T-helper 9 cell (primary cell): Measurements from ENCODE around the gene PSENEN.
"Not testable (repeated sequence)": the region's sequence is repeated elsewhere in the genome, so short reads cannot be mapped to it uniquely, and the experiment has no call there.

Experiments
- DNase-seq: peaks from one replicate; pipeline ENCODE4 v3.0.0-alpha.2; 2020

PSENEN gene

GRCh38 chr19:35718345-35719041 is 27.0 kb upstream of the PSENEN start:
- DNase-seq = no peak

DNA sequence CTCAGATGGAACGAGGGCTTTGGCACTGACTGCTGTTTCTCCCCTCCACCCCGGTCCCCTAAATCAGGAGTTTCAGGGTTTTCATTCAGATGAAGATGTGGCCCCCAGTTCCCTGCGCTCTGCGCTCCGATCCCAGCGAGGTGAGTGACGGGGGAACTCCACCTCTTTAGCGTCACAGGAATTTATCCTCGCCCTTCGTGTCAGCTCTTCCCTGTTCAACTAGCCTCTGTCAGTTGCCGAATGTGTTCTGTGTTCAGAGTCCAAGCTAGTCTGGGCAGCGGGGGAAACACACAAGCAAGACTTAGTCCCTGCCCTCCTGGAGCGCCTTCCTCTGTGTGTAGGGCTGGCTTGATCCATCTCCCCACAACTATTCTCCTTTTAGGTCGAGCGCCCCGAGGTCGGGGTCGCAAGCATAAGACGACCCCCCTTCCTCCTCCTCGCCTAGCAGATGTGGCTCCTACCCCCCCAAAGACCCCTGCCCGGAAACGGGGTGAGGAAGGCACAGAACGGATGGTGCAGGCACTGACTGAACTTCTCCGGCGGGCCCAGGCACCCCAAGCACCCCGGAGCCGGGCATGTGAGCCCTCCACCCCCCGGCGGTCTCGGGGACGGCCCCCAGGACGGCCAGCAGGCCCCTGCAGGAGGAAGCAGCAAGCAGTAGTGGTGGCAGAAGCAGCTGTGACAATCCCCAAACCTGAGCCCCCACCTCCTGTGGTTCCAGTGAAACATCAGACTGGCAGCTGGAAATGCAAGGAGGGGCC is 25.9 kb upstream of the PSENEN start:
- DNase-seq = no peak

DNA sequence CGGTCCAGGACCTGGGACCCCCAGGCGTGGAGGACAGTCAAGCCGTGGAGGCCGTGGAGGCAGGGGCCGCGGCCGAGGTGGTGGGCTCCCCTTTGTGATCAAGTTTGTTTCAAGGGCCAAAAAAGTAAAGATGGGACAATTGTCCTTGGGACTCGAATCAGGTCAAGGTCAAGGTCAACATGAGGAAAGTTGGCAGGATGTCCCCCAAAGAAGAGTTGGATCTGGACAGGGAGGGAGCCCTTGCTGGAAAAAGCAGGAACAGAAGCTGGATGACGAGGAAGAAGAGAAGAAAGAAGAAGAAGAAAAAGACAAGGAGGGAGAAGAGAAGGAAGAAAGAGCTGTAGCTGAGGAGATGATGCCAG is 25.3 kb upstream of the PSENEN start:
- DNase-seq = no peak

GRCh38 chr19:35720648-35721047 is 24.8 kb upstream of the PSENEN start:
- DNase-seq = no peak

- DNase-seq = no peak
Observed at GRCh38 chr19:35721374-35721773, 24.1 kb upstream of the PSENEN start.

- DNase-seq = no peak
Observed at GRCh38 chr19:35722461-35722860, 23.0 kb upstream of the PSENEN start.

DNA sequence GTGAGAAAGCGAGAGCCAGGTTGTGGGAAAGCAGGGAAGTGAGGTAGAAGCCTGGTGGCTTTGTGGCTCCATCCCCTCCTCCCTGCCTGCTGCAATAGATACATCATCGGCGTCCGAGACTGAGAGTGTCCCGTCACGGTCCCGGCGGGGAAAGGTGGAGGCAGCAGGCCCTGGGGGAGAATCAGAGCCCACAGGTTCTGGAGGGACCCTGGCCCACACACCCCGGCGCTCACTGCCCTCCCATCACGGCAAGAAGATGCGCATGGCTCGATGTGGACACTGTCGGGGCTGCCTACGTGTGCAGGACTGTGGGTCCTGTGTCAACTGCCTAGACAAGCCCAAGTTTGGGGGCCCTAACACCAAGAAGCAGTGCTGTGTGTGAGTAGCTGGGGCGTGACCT is 22.6 kb upstream of the PSENEN start:
- DNase-seq = no peak

GRCh38 chr19:35723671-35724070 is 21.8 kb upstream of the PSENEN start:
- no peak for DNase-seq

GRCh38 chr19:35724132-35724531 is 21.3 kb upstream of the PSENEN start:
- DNase-seq = not testable (repeated sequence)

- no peak for DNase-seq
Observed at GRCh38 chr19:35724560-35724959, 20.9 kb upstream of the PSENEN start.

GRCh38 chr19:35725216-35725861 is 20.1 kb upstream of the PSENEN start:
- DNase-seq = no peak

- no peak for DNase-seq
Observed at GRCh38 chr19:35727053-35727955, 18.1 kb upstream of the PSENEN start.

DNA sequence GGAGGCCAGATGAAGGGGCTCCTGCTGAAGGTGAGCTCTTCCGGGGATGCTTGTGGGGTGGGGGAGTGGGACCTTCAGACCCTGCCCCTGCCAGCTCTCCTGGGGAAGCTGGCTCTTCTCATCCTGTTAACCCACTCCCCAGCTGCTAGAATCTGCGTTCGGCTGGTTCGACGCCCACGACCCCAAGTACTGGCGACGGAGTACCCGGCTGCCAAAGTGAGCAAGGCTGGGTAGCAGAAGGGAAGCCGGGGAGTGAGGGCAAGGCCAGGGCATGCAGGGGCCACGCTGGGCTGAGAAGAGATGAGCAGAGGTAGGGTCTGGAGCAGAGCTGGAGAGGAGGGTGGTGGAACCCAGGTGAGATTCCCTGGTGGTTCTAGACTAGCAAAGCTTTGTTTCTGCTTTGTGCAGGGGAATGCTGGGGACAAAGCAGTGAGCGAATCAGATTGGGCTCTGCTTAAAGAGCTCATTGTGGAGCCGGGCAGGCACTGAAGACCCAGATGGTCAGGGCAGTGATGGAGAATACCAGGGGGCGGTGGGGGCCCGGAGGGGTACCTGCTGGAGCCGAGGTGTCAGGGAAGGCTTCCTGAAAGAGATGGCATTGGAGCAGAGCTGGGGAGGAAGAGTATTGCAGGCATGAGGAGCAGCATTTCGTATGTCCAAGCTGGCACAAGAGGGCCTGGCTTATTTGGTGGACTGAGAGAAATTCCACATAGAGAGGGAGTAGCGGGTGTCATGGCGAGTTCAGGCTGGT is 17.3 kb upstream of the PSENEN start:
- DNase-seq = no peak

- DNase-seq = no peak
Observed at GRCh38 chr19:35729021-35729420, 16.4 kb upstream of the PSENEN start.

DNA sequence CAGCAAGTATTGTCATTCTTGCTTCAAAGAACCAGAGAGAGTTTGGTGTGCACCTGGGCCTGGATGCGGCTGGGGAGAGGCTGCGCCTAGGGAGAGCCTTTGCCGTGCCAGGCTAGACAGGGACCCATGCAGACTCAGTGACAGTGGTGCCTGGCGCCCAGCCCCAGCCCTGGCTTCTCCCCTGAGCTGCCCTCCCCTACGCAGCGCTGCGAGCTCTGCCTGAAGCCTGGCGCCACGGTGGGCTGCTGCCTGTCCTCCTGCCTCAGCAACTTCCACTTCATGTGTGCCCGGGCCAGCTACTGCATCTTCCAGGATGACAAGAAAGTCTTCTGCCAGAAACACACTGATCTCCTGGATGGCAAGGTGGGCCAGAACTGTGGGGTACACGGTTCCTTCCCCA is 15.7 kb upstream of the PSENEN start:
- DNase-seq = no peak

DNA sequence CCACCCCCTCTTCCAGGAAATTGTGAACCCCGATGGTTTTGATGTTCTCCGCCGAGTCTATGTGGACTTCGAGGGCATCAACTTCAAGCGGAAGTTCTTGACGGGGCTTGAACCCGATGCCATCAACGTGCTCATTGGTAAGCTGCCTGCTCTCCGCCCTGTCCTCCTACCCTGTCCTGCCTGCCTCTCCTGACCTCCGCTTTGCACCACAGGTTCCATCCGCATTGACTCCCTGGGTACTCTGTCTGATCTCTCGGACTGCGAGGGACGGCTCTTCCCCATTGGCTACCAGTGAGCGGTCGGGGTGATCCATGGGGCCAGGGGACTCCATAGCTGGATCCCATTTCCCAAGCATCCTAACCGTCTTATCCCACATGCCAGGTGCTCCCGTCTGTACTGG is 15.1 kb upstream of the PSENEN start:
- no peak for DNase-seq

DNA sequence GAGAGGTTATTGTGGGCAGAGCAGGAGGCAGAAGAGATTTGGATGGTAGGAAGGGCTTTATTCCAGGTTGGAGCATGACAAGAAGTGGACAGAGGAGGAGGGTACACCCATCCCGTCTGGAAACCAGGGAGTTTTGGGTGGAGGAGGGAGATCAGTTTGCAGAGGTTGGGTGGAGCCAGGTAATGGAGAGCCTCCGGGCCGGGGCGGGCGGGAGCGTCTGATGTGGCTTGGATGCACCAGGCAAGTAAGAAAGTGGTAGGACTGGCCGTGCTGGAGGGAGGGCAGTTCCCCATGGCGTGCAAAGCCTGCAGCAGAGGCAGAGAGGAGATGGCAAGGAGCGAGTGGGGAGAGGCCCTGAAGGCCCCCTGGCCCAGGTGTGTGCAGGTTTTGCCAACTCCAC is 14.1 kb upstream of the PSENEN start:
- no peak for DNase-seq

DNA sequence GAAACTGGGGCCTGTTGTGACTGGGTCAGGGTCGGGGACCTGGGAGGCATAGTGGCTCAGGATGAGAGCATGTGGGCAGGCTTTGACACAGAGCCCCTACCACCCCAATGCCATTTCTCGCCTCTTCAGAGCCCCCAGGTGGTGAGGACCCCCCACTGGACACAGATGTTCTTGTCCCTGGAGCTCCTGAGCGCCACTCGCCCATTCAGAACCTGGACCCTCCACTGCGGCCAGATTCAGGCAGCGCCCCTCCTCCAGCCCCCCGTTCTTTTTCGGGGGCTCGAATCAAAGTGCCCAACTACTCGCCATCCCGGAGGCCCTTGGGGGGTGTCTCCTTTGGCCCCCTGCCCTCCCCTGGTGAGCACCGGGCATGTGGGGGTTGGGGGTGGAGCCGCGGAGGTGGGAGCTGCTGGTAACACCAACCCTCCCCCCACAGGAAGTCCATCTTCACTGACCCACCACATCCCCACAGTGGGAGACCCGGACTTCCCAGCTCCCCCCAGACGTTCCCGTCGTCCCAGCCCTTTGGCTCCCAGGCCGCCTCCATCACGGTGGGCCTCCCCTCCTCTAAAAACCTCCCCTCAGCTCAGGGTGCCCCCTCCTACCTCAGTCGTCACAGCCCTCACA is 13.6 kb upstream of the PSENEN start:
- DNase-seq = no peak

DNA sequence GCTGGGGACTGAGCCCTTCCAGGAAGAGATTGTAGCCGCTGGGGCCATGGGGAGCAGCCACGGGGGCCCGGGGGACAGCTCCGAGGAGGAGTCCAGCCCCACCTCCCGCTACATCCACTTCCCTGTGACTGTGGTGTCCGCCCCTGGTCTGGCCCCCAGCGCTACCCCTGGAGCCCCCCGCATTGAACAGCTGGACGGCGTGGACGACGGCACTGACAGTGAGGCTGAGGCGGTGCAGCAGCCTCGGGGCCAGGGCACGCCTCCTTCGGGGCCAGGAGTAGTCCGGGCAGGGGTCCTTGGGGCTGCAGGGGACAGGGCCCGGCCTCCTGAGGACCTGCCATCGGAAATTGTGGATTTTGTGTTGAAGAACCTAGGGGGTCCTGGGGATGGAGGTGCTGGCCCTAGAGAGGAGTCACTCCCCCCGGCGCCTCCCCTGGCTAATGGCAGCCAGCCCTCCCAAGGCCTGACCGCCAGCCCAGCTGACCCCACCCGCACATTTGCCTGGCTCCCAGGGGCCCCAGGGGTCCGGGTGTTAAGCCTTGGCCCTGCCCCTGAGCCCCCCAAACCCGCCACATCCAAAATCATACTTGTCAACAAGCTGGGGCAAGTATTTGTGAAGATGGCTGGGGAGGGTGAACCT is 12.8 kb upstream of the PSENEN start:
- no peak for DNase-seq

- no peak for DNase-seq
Observed at GRCh38 chr19:35733180-35734125, 12.0 kb upstream of the PSENEN start.
